ENCODE measurements around the gene PRRG1. TPM values are rescaled to one million over a fixed set of nuclear protein-coding genes. Genes with fewer than 3 reads are reported as not detected.
"Not testable (repeated sequence)": the region's sequence is repeated elsewhere in the genome, so short reads cannot be mapped to it uniquely, and the experiment has no call there.

PRRG1 gene
- total RNA-seq, 1 experiment from 2014 or later, result 12.8 TPM

GRCh38 chrX:37454537-37455285 lies 105.5 kb downstream of the PRRG1 start:
- Histone ChIP-seq H3K4me3 (ENCODE audit: low read length) (peak overlapping the region; percentile 18; the same call in 1 of the 2 replicates), H3K4me1 (ENCODE audit: insufficient read depth, low read length) (peaks cover 29% of the 10 kb centered on the region), H3K36me3 (ENCODE audit: low read depth, low read length) (no peaks in the 10 kb centered on the region), H3K79me2 (ENCODE audit: low read length) (no peaks in the 10 kb centered on the region), H3K4me2 (ENCODE audit: low read length) (peak overlapping the region; percentile 65), H3F3A (ENCODE audit: low read length, unreplicated experiment) (no peaks in the 10 kb centered on the region), H3K9ac (ENCODE audit: low read length) (no peak overlapping the region), H3K27ac (ENCODE audit: low read length) (peak overlapping the region; percentile 82), H2AFZ (ENCODE audit: low read length) (peak overlapping the region; percentile 71), H4K20me1 (ENCODE audit: low read length) (no peaks in the 10 kb centered on the region), H3K27me3 (ENCODE audit: low read length) (no peaks in the 10 kb centered on the region), H3K9me3 (ENCODE audit: low read length) (no peaks in the 10 kb centered on the region), H3K9me2 (replicated peaks; ENCODE audit: low read length) (no peaks in the 10 kb centered on the region)
- intact Hi-C loops (cut with micrococcal nuclease), result no loop called here
- ATAC-seq (peak; percentile 98), DNase-seq (peak; percentile 89)
- no peak for TF ChIP-seq EZH2phosphoT487 (IDR thresholded peaks at IDR 0.05; ENCODE audit: borderline replicate concordance, low read length)
- BruUV-seq (replicated peaks), result no TSS peak
- POLR2A ChIA-PET (ENCODE audit: unreplicated experiment), result interaction anchor here (0.6 kb wide), 1 partner anchor 104 kb away, joined by 8 read pairs; no protein-coding TSS in a partner anchor
- CTCF ChIA-PET, result interaction anchor here (0.5 kb wide), 1 partner anchor 106 kb away, joined by 7 read pairs; no protein-coding TSS in a partner anchor

- no peaks in the 10 kb centered on the region for H3F3A ChIP-seq (ENCODE audit: low read length, unreplicated experiment)
- H3K9ac ChIP-seq (ENCODE audit: low read length), result no peak overlapping the region
- ChIA-PET POLR2A (ENCODE audit: unreplicated experiment) (no interaction called here), CTCF (interaction anchor here (0.5 kb wide), 1 partner anchor 107 kb away, joined by 7 read pairs; no protein-coding TSS in a partner anchor)
- peak overlapping the region; percentile 18; the same call in 1 of the 2 replicates for H3K4me3 ChIP-seq (ENCODE audit: low read length)
- H3K27ac ChIP-seq (ENCODE audit: low read length), result peak overlapping the region; percentile 82
- TF ChIP-seq EZH2phosphoT487 (IDR thresholded peaks at IDR 0.05; ENCODE audit: borderline replicate concordance, low read length), result no peak
- TF ChIP-seq CTCF (conservative IDR thresholded peaks at IDR 0.05; ENCODE audit: low read depth, low read length), result no peak
- TF ChIP-seq EZH2 (IDR thresholded peaks at IDR 0.05; ENCODE audit: low read length, unreplicated experiment), result no peak
- no peaks in the 10 kb centered on the region for H3K79me2 ChIP-seq (ENCODE audit: low read length)
- H2AFZ ChIP-seq (ENCODE audit: low read length), result peak overlapping the region; percentile 71
- peaks cover 31% of the 10 kb centered on the region for H3K4me1 ChIP-seq (ENCODE audit: insufficient read depth, low read length)
- no peaks in the 10 kb centered on the region for H3K27me3 ChIP-seq (ENCODE audit: low read length)
- intact Hi-C loops (cut with micrococcal nuclease), result no loop called here
- H3K9me2 ChIP-seq (replicated peaks; ENCODE audit: low read length), result no peaks in the 10 kb centered on the region
- peak; percentile 50 for ATAC-seq
- H4K20me1 ChIP-seq (ENCODE audit: low read length), result no peaks in the 10 kb centered on the region
- peak; percentile 53 for DNase-seq
- TSS peak; percentile 62 for BruUV-seq (replicated peaks)
- no peaks in the 10 kb centered on the region for H3K36me3 ChIP-seq (ENCODE audit: low read depth, low read length)
- peak overlapping the region; percentile 65 for H3K4me2 ChIP-seq (ENCODE audit: low read length)
- no peaks in the 10 kb centered on the region for H3K9me3 ChIP-seq (ENCODE audit: low read length)
Measured at GRCh38 chrX:37455381-37455780, 106.2 kb downstream of the PRRG1 start.

- H3K27me3 ChIP-seq (ENCODE audit: low read length); H4K20me1 ChIP-seq (ENCODE audit: low read length); intact Hi-C loops (cut with micrococcal nuclease); H3K9me3 ChIP-seq (ENCODE audit: low read length); H3K4me3 ChIP-seq (ENCODE audit: low read length); H3K9me2 ChIP-seq (replicated peaks; ENCODE audit: low read length); ATAC-seq; BruUV-seq (replicated peaks); CTCF ChIA-PET; H3F3A ChIP-seq (ENCODE audit: low read length, unreplicated experiment); H2AFZ ChIP-seq (ENCODE audit: low read length); H3K36me3 ChIP-seq (ENCODE audit: low read depth, low read length); H3K4me2 ChIP-seq (ENCODE audit: low read length); H3K9ac ChIP-seq (ENCODE audit: low read length); POLR2A ChIA-PET (ENCODE audit: unreplicated experiment); H3K27ac ChIP-seq (ENCODE audit: low read length); H3K79me2 ChIP-seq (ENCODE audit: low read length): not testable (repeated sequence)
- peaks cover 14% of the 10 kb centered on the region for H3K4me1 ChIP-seq (ENCODE audit: insufficient read depth, low read length)
- peak; percentile 42 for DNase-seq
Measured at GRCh38 chrX:37460285-37460684, 111.1 kb downstream of the PRRG1 start.

Measured in PC-3 (cell line).